GM12873 (cell line): ENCODE data around the gene METTL24.

Experiments used
- CTCF ChIP-seq: IDR thresholded peaks from 2 replicates; pipeline ENCODE4 v1.5.1; 2012; ENCODE audit warnings: low read depth, mild to moderate bottlenecking, moderate library complexity, low read length, control low read depth; ENCODE audit not compliant: insufficient read depth; ENCODE audit errors: missing control alignments

The METTL24 gene

GRCh38 chr6:110232450-110232849, 125.7 kb downstream of the METTL24 start:
- no peak for TF ChIP-seq CTCF

- TF ChIP-seq CTCF: no peak
Measured at GRCh38 chr6:110226261-110226660, 131.9 kb downstream of the METTL24 start.

- no peak for TF ChIP-seq CTCF
Measured at GRCh38 chr6:110221738-110222137, 136.4 kb downstream of the METTL24 start.

GRCh38 chr6:110217266-110217665, 140.9 kb downstream of the METTL24 start:
- no peak for TF ChIP-seq CTCF

- TF ChIP-seq CTCF: no peak
Measured at GRCh38 chr6:110216140-110216539, 142.0 kb downstream of the METTL24 start.

- TF ChIP-seq CTCF: no peak
Measured at GRCh38 chr6:110214338-110214737, 143.8 kb downstream of the METTL24 start.

- no peak for TF ChIP-seq CTCF
Measured at GRCh38 chr6:110211753-110212152, 146.4 kb downstream of the METTL24 start.
